Raji (cell line): ENCODE data around the gene ANKRD55.

Experiments
- POLR2A ChIP-seq: IDR thresholded peaks from 2 replicates; pipeline ENCODE4 v1.6.1; 2011; ENCODE audit warnings: low read depth, low read length, control low read depth; ENCODE audit not compliant: insufficient read depth

ANKRD55 gene

DNA sequence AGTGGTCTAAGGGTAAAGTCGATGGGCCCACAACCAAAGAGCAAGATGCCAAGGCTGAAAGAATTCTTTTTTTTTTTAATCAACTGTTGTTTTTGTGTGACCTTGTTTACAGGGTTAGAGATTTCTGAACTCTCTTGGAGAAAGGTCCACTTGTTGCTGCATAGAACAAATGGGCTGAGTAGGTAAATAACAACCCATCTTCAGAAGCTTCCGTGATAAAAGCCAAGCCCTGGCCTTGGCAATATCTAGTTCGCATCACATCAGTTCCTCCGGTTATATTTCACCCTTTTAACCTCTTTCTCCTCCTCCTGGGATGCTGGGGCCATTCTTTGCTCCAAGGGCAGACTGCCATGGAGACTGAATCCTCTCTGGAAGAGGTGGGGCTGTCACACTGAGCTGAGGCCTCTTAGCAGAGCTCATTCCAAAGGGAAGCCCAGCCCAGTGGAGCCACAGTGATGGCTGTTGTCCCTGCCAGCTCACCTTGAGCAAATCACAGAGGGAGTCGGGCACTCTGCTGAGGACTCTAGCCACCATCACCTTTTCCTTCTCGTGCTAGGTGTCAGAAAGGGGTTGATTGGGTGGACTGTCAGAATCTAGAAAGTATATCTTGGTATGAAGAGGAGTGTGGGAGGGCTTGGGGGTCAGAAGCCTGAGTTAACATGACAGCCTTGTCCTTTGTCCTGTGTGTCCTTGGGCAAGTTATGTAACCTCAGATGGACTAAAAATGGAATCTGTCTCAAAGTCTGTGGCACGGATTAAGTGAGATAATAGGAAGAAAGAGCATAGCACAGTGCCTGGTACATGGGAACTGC is 17.9 kb downstream of the ANKRD55 start:
- TF ChIP-seq POLR2A, result no peak

DNA sequence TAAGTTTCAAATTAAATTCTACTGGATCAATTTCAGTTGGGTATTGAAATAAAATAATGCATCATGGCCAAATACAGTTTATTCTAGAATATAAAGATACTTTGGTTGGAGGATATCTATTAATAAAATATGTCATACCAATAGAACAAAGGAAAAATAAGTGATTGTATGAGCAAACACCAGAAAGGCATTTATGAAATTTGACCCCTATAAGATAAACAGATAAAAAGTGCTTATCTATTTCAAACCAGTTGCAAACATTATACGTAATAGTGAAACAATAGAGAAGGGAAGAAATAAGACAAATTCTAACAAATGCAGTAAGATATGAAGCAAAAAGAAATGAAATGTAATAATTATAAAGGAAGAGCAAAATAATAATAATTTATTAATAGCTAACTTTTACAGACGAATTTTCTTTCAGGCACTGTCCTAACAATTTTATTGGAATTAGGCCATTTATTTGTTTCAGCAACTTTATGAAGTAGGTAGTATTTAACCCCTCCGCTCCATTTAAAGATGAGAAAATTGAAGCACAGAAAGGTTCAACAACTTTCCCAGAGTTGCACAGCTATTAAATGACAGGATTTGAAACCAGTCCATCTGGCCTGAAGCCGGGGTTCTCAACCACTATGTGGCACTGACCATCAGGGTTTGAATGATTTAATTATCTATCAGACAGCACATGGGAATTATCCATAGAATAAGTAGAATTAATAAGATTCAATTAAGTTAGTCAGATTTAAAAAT is 20.8 kb downstream of the ANKRD55 start:
- no peak for TF ChIP-seq POLR2A

GRCh38 chr5:56211298-56211865 is 21.7 kb downstream of the ANKRD55 start:
- TF ChIP-seq POLR2A, result no peak

DNA sequence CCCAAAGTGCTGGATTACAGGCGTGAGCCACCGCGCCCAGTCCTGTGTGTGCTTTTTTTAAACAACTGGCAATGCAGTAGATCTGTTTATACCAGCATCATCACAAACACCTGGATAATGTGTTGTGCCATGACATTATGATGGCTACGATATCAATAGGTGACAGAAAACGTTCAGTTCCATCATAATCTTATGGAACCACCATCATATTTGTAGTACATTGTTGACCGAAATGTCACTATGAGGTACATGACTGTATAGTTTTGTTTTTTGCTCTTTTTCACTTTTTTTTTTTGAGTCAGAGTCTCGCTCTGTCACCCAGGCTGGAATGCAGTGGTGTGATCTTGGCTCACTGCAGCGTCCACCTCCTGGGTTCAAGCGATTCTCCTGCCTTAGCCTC is 24.4 kb downstream of the ANKRD55 start:
- TF ChIP-seq POLR2A, result no peak

GRCh38 chr5:56207537-56207936 is 25.6 kb downstream of the ANKRD55 start:
- no peak for TF ChIP-seq POLR2A

- TF ChIP-seq POLR2A, result no peak
These were observed 26.8 kb downstream of the ANKRD55 start for GRCh38 chr5:56206126-56206910.

DNA sequence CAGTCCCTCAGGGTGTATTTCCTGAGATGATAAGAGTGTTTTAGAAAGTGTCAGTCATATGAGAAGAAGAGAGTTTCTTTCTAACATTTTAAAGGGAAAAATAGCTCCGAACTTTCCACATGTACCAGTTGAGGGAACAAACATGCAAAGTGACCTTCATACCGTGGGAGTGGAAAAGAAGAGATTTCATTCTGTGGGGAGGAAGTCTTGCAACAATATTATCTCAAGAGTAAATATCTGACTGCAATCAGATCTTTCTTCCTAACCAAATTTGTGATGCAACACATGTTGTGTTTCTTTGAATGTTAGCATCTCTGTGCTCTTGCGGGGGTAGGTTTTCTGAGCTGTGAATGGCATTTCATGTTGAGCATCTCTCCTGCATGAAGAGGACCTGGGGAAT is 30.6 kb downstream of the ANKRD55 start:
- no peak for TF ChIP-seq POLR2A

DNA sequence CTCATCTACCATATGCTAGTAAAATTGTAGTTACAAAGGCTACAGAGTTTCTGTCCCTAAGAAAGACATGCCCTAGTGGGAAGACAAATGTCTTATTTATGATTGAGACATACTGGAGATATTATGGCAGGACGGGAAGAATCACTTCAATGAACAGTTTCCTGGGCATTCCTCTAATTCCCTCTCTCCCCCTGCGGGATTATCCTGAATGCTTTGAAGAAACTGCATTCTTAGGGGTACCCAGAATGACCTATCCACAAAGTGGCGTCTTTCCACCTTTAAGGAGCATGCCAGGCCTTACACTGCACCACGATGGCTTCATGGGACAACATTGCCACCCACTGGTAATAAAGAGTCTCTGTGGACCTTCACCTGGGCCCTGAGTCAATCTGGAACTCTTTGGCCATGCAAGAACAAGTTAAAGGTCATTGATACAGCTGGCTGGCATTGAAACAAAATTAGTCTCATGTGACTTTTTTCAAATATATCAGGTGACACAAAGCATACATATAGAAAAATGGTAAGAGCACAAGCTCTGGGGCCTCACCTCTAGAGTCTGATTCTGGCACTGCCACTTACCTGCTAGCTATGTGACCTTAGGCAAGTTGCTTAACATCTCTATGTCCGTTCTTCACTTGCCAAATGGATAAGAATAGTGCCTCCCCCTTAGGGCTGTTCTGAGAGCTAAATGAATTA is 32.0 kb downstream of the ANKRD55 start:
- TF ChIP-seq POLR2A, result no peak

- TF ChIP-seq POLR2A, result no peak
These were observed 38.1 kb downstream of the ANKRD55 start for GRCh38 chr5:56195016-56195415.

GRCh38 chr5:56192246-56192645 is 40.9 kb downstream of the ANKRD55 start:
- no peak for TF ChIP-seq POLR2A

- no peak for TF ChIP-seq POLR2A
These were observed 41.5 kb downstream of the ANKRD55 start for GRCh38 chr5:56191656-56192055.

GRCh38 chr5:56190497-56190896 is 42.6 kb downstream of the ANKRD55 start:
- no peak for TF ChIP-seq POLR2A

GRCh38 chr5:56185768-56186311 is 47.3 kb downstream of the ANKRD55 start:
- no peak for TF ChIP-seq POLR2A

- TF ChIP-seq POLR2A, result no peak
These were observed 49.6 kb downstream of the ANKRD55 start for GRCh38 chr5:56183506-56183905.
